ENCODE measurements around the gene BYSL. TPM values are rescaled to one million over a fixed set of nuclear protein-coding genes. Genes with fewer than 3 reads are reported as not detected.

The BYSL gene
- total RNA-seq, 1 donor from 2014 or later = 11.5 TPM

DNA sequence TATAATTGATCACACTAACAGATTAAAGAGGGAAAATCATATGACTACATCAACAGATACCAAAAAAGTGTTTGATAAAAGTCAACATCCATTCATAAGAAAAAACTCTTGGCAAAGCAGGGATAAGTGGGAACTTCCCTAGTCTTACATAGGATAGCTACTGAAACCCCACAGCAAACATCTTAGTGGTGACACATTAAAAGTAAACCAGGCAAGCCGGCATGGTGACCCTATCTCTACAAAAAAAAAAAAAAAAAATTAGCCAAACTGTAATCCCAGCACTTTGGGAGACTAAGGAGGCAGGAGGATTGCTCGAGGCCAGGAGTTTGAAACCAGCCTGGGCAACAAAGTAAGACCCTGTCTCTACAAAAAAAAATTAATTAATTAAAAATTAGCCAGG, 34.1 kb downstream of the BYSL start:
- no peak overlapping the region for H3K4me3 ChIP-seq
- no peak overlapping the region for H2AFZ ChIP-seq (replicated peaks)
- Mint-ChIP-seq H3K27me3 (ENCODE audit: insufficient read depth, low read depth) (peaks cover 2% of the 10 kb centered on the region), H3K4me1 (no peaks in the 10 kb centered on the region), H3K4me3 (no peak overlapping the region), H3K27ac (no peak overlapping the region), H3K36me3 (no peaks in the 10 kb centered on the region), H3K9me3 (no peaks in the 10 kb centered on the region)
- no peaks in the 10 kb centered on the region for H3K4me1 ChIP-seq
- H3K36me3 ChIP-seq = no peaks in the 10 kb centered on the region
- TF ChIP-seq EZH2phosphoT487 (IDR thresholded peaks at IDR 0.05) (no peak), EZH2 (IDR thresholded peaks at IDR 0.05) (no peak)
- TF ChIP-seq, protein P1, sequence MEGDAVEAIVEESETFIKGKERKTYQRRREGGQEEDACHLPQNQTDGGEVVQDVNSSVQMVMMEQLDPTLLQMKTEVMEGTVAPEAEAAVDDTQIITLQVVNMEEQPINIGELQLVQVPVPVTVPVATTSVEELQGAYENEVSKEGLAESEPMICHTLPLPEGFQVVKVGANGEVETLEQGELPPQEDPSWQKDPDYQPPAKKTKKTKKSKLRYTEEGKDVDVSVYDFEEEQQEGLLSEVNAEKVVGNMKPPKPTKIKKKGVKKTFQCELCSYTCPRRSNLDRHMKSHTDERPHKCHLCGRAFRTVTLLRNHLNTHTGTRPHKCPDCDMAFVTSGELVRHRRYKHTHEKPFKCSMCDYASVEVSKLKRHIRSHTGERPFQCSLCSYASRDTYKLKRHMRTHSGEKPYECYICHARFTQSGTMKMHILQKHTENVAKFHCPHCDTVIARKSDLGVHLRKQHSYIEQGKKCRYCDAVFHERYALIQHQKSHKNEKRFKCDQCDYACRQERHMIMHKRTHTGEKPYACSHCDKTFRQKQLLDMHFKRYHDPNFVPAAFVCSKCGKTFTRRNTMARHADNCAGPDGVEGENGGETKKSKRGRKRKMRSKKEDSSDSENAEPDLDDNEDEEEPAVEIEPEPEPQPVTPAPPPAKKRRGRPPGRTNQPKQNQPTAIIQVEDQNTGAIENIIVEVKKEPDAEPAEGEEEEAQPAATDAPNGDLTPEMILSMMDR (IDR thresholded peaks at IDR 0.05) = no peak
- no peaks in the 10 kb centered on the region for H3F3A ChIP-seq (ENCODE audit: low read depth)
- no peak overlapping the region for H3K4me2 ChIP-seq
- no peak overlapping the region for H3K27ac ChIP-seq
- DNase-seq (ENCODE audit: low spot score) = no peak
- no peaks in the 10 kb centered on the region for H3K79me2 ChIP-seq (ENCODE audit: low read depth)
- no peak overlapping the region for H3K9ac ChIP-seq
- no peaks in the 10 kb centered on the region for H3K9me3 ChIP-seq (ENCODE audit: low read depth)
- H3K27me3 ChIP-seq = no peaks in the 10 kb centered on the region
- no peaks in the 10 kb centered on the region for H4K20me1 ChIP-seq (ENCODE audit: low read depth)

DNA sequence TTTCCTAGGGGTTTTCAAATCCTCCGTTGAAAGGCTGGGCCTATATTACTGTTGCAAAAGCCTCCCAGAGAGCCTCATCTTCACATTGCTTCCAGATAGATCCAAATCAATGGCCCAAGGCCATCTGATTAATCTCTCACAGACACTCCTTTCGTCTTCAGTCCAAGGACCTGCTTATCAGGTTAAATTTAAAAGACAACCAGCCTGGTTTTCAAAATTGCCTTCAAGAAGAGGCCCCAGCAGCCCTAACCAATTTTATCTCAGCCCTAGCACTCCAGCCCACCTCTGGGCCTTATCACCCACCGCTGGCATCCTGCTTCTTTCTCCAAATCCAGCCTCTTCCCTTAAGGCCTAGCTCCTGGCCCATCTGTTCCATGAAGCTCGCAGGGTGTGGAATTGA, 35.8 kb downstream of the BYSL start:
- Mint-ChIP-seq H3K27ac (peak overlapping the region; percentile 14), H3K9me3 (no peaks in the 10 kb centered on the region)
- no peak overlapping the region for H2AFZ ChIP-seq (replicated peaks)

DNA sequence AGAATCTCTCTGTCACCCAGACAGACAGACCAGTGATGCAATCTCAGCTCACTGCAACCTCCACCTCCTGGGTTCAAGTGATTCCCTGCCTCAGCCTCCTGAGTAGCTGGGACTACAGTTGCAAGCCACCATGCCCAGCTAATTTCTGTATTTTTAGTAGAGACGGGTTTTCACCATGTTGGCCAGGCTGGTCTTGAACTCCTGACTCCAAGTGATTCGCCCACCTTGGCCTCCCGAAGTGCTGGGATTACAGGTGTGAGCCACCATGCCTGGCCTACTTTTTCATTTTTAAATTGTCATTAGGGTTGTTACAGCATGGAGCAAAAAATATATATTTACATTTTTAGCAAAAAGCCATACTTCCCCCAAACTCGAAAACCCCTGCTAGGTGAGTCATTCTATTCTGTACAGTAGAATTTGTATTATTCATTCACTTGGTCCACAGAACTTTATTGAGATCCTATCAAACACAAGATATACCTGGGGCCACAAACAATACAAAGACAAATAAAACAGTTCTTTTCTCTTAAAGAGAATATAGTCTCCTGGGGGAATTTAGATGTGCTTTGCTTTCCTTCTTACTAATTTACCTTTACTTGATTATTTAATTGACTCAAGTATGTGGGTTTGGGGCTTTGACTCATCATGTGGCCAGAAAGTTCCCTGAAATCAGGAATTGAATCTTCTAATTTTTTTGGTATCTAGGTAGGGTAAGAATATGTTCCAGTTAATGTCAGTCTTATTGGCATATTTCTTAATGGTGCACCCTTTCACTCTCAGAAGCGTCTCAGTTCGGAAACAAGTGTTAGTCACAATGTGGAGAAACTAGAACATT, 36.9 kb downstream of the BYSL start:
- no peak for DNase-seq (ENCODE audit: low spot score)
- Histone ChIP-seq H3K79me2 (ENCODE audit: low read depth) (no peaks in the 10 kb centered on the region), H3K4me3 (no peak overlapping the region), H4K20me1 (ENCODE audit: low read depth) (no peaks in the 10 kb centered on the region), H3K9ac (no peak overlapping the region), H3K4me2 (no peak overlapping the region), H3K27ac (no peak overlapping the region), H3K4me1 (no peaks in the 10 kb centered on the region), H2AFZ (replicated peaks) (no peak overlapping the region), H3K36me3 (no peaks in the 10 kb centered on the region), H3K27me3 (no peaks in the 10 kb centered on the region), H3F3A (ENCODE audit: low read depth) (no peaks in the 10 kb centered on the region), H3K9me3 (ENCODE audit: low read depth) (no peaks in the 10 kb centered on the region)
- peaks cover 3% of the 10 kb centered on the region for H3K4me1 Mint-ChIP-seq
- TF ChIP-seq EZH2 (IDR thresholded peaks at IDR 0.05) (no peak), EZH2phosphoT487 (IDR thresholded peaks at IDR 0.05) (no peak)
- TF ChIP-seq, protein P1 (IDR thresholded peaks at IDR 0.05) = no peak
- no peaks in the 10 kb centered on the region for H3K9me3 Mint-ChIP-seq
- no peaks in the 10 kb centered on the region for H3K36me3 Mint-ChIP-seq
- H3K4me3 Mint-ChIP-seq = no peak overlapping the region
- H3K27me3 Mint-ChIP-seq (ENCODE audit: insufficient read depth, low read depth) = peaks cover 4% of the 10 kb centered on the region
- no peak overlapping the region for H3K27ac Mint-ChIP-seq

More for the DNA sequence above, 35.8 kb downstream of the BYSL start:
- no peaks in the 10 kb centered on the region for H3K36me3 ChIP-seq
- H3K4me1 ChIP-seq = no peaks in the 10 kb centered on the region
- no peak overlapping the region for H3K4me3 ChIP-seq
- no peaks in the 10 kb centered on the region for H3K79me2 ChIP-seq (ENCODE audit: low read depth)
- no peak overlapping the region for H3K4me3 Mint-ChIP-seq
- H3K27ac ChIP-seq = no peak overlapping the region
- H3F3A ChIP-seq (ENCODE audit: low read depth) = no peaks in the 10 kb centered on the region
- TF ChIP-seq EZH2 (IDR thresholded peaks at IDR 0.05) = no peak
- TF ChIP-seq, protein P1 (IDR thresholded peaks at IDR 0.05) = no peak
- no peak for TF ChIP-seq EZH2phosphoT487 (IDR thresholded peaks at IDR 0.05)
- peaks cover 3% of the 10 kb centered on the region for H3K4me1 Mint-ChIP-seq
- no peak overlapping the region for H3K4me2 ChIP-seq
- H3K27me3 Mint-ChIP-seq (ENCODE audit: insufficient read depth, low read depth) = peaks cover 2% of the 10 kb centered on the region
- DNase-seq (ENCODE audit: low spot score) = no peak
- no peak overlapping the region for H3K9ac ChIP-seq
- no peaks in the 10 kb centered on the region for H3K27me3 ChIP-seq
- no peaks in the 10 kb centered on the region for H4K20me1 ChIP-seq (ENCODE audit: low read depth)
- no peaks in the 10 kb centered on the region for H3K36me3 Mint-ChIP-seq
- H3K9me3 ChIP-seq (ENCODE audit: low read depth) = no peaks in the 10 kb centered on the region
